Left colon (tissue), 2 donors: ENCODE measurements around the gene FEZF2. TPM values are rescaled to one million over a fixed set of nuclear protein-coding genes. Genes with fewer than 3 reads are reported as not detected.

Experiments
- ATAC-seq: fragments of 200-7000 bp; cut with Tn5 transposase; one replicate; pipeline ENCODE4 v1.9.1; 2020; ENCODE audit warnings: mild to moderate bottlenecking, moderate library complexity
- DNase-seq, 2 donors: peaks; one replicate each; pipeline ENCODE4 v3.0.0-alpha.2; 2020
- intact Hi-C, 2 donors: fragments of 100-400 bp; cut with DNase I in 1 of 2; cut with micrococcal nuclease in 1 of 2; formaldehyde crosslinking; loops; one replicate each; pipeline versions ENCODE4 v1.11.2 to v1.14.0; 2022; cut with DNase I, micrococcal nuclease
- total RNA-seq, 2 donors: library from RNA; stranded (reverse); fragmentation: NEBNext Ultra II Directional; extraction: Animal tissue kit (Norgen Biotek cat#: 25700); gene quantifications; one replicate each; pipeline ENCODE4 v1.2.1, GENCODE V29; 2021
- donor health status: DM: no; HTN: no; CAD: no.
- donor health status: DM: yes; HTN: yes; CAD: no.

FEZF2 gene
- total RNA-seq, 2 donors from 2014 or later, result not detected

- intact Hi-C loops, result no loop called here
- no peak for ATAC-seq
- DNase-seq, result no peak
Observed at GRCh38 chr3:62356356-62356755, 17.0 kb downstream of the FEZF2 start.

- intact Hi-C loops, result no loop called here
- DNase-seq, result no peak
Observed at GRCh38 chr3:62355703-62356102, 17.6 kb downstream of the FEZF2 start.

DNA sequence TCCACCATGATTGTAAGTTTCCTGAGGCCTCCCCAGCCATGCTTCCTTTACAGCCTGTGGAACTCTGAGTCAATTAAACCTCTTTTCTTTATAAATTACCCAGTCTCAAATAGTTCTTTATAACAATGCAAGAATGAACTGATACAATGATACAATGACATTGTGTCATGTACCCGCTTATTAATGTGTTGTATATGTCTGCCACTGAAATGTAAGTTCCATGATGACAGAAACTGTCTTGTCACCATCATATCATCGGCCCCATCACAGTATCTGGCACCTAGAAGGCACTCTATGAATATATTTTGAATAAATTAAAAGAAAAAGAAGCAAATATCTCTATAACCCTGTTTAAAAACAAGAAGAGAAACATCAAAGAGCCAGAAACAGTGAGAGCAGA lies 29.6 kb downstream of the FEZF2 start:
- no peak for ATAC-seq
- intact Hi-C loops, result no loop called here
- DNase-seq, result no peak

More at GRCh38 chr3:62355703-62356102, 17.6 kb downstream of the FEZF2 start:
- no peak for ATAC-seq

DNA sequence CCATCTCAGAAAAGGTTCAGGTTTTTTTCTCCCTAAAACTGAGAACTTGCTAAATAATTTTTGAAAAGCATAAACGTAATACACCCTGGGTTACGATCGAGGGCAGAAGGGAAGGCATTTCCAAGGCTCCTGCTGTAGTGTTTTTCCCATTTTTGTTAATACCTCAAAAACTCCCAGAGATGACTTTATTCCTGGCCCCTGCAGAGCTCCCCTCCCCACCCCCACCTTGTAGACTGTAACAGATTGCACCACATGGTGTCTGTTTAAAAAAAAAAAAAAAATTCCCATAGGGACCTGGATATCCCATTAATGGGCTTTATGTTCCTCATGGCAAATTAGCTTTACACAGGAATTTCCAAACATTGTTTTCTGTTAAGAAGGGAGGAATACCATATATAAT lies 38.2 kb downstream of the FEZF2 start:
- no peak for DNase-seq
- ATAC-seq, result no peak
- intact Hi-C loops, result no loop called here

DNA sequence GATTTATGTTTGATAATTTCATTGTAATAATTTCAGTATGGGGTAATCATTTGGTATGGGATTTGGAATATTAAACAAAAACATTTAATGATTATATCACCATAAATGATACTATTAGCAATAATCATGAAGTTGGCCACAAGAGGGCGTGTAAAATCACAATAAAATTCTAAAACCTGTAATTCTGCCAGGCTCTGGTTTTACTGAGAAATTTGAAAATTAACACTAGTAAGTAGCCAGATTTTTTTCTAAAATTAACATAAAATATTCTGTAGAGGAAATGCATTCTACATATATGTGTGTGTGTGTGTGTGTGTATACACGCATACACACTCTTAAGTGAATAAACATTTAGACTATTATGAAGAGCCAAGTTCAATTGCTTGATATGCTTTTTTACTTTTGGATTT lies 40.5 kb downstream of the FEZF2 start:
- ATAC-seq (no peak), DNase-seq (no peak)
- intact Hi-C loops, result no loop called here

DNA sequence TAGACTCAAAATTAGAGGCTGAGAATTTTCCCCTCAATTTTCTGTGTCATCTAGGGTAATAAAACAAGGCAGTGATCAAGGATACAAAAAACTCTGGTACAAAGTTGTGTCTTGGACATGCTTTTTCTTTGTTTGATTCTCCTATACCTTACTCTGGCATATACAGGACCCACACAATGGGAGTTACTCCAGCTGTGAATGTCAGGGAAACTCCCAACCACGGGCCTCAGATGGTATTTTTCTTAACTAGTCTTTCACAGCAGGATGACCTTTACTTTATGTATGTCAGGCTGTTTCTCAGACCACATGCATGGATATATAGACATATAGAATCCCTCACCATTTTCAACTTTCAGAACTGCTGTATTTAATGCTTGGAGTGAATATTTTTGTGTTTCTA lies 41.3 kb downstream of the FEZF2 start:
- no peak for DNase-seq
- ATAC-seq, result no peak
- intact Hi-C loops, result no loop called here

DNA sequence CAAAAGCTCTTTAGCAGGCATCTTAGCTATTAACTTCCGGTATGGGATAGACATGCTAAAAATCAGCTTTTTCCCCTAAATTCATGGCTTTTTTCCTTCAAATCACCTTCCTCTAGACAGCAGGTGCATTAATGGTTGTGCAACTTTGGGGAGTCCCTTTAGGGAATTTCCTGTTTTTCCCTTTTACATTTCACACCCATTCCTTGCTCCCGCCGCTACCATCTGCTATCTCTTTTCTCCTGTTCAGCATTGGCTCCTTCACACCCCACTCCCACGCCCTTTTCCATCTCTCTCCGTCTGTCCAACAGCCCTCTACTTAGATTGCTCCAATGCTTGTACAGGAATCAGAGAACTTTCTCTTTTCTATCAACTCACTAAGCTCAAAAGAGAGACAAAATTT lies 43.4 kb downstream of the FEZF2 start:
- no peak for DNase-seq
- ATAC-seq, result no peak
- intact Hi-C loops, result no loop called here

GRCh38 chr3:62325896-62326295 lies 47.5 kb downstream of the FEZF2 start:
- DNase-seq (no peak), ATAC-seq (no peak)
- intact Hi-C loops, result no loop called here

DNA sequence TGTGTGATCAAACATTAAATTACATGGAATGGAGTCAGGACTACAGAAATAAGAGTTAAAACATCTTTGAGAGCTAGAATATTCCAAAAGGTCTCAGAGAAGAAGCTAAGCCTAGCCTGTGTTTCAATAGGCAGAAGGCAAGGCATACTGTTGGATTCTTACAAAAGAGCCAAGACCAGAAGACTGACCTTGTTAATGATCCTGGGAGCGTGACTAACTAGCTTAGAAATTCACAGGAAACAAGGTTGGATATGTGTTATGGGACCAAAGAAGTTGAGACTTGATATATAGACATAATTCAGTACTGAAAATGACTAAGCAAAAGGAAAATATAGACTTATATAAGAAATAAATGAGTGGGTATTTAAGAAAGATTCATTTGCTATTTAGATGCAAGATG lies 50.1 kb downstream of the FEZF2 start:
- intact Hi-C loops, result no loop called here
- ATAC-seq, result no peak
- no peak for DNase-seq
